Measurements from ENCODE around the gene PTPRM.
"Not testable (repeated sequence)": the region's sequence is repeated elsewhere in the genome, so short reads cannot be mapped to it uniquely, and the experiment has no call there.

The PTPRM gene

DNA sequence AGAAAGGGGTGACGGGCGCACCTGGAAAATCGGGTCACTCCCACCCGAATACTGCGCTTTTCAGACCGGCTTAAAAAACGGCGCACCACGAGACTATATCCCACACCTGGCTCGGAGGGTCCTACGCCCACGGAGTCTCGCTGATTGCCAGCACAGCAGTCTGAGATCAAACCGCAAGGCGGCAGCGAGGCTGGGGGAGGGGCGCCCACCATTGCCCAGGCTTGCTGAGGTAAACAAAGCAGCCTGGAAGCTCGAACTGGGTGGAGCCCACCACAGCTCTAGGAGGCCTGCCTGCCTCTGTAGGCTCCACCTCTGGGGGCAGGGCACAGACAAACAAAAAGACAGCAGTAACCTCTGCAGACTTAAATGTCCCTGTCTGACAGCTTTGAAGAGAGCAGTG, 399.6 kb downstream of the PTPRM start:
- intact Hi-C loops (cut with DNase I); DNase-seq: not testable (repeated sequence)

DNA sequence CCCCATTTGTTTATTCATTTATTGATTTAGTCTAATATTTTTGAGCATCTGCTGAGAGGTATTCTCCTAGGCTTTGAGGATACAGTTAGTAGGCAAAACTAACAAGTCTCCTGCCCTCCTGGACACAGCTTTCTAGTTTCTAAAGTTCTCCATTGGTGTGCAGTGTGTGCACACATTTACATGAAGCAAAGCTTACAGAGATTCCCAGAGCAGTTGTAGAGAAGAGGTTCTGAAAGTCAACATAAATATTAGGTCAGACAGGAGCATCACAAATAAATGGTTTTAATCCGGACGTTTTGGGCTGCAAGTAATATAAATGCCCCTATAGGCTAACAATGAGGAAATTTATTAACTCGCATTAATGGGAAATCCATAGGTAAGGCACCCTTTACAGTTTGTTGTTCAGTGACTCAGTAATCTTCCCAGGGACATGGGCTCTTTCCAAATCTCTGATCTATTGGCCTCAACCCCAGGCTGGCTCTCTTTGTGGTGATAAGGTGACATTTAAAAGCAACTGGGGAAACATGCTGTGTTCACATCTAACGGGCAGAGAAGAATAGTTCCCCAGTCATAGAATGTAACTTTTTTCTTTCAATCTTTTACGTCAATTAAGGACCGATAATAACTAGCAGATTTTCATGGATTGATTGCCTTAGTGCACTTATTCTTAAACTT, 407.2 kb downstream of the PTPRM start:
- intact Hi-C loops (cut with DNase I), result no loop called here
- no peak for DNase-seq

DNA sequence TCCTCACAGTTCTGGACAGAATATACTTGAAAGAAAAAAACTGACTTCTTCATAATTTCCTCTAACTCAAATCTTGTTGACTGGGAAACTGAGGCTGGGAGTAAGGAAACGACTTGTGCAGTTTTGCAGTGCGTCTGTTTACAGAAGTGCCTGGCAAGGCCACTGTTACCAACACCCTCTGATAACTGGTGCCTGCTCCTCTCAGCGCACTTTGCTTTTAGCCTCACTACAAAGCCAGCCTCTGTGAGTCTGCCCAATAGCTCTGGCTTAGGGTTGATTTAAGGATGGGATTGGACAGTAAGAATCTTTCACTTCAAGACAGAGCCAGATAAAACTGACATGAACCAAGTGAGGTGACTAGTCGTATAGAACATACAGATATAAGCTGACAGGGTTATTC, 410.8 kb downstream of the PTPRM start:
- intact Hi-C loops (cut with DNase I), result no loop called here
- no peak for DNase-seq

DNA sequence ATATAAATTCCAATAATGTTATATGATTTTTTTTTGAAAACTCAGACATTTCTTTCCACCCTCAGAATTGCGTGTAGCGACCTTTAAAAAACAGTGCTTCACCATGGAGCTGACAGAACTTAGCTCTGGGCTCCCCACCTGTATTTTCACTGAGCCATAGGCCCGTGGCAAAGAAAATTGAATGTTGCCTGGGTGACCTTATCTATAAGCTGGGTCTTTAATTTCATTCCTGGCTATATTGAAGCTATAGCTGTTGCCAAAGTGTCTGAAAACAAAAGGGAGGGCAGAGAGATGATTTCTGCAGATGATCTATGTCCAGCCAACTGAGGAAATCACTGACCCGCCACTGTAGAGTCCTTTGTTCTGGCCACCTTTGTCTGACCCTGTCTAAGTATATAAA, 411.7 kb downstream of the PTPRM start:
- intact Hi-C loops (cut with DNase I), result no loop called here
- DNase-seq, result no peak

DNA sequence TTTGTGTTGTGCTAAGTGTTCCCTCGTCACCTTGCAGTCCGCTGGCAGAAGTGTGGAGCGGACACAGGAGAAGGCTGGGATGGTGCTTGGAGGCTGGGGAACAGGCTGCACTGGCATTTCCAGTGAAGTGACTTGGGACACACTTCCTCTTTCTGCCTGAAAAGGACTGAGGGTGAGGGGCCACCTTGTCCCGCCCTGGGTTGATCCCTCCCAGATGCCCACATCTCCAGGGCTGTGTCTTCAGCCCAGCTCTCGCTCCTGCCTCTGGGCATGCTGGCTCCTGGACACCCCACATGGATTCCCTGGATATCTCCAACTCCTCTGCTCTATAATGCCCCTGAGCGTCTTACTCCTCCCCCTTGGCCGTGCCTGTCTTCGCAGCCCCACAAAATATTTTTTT, 412.6 kb downstream of the PTPRM start:
- DNase-seq, result peak in 1 of 10 donors; percentile 73
- intact Hi-C loops (cut with DNase I), result no loop called here

DNA sequence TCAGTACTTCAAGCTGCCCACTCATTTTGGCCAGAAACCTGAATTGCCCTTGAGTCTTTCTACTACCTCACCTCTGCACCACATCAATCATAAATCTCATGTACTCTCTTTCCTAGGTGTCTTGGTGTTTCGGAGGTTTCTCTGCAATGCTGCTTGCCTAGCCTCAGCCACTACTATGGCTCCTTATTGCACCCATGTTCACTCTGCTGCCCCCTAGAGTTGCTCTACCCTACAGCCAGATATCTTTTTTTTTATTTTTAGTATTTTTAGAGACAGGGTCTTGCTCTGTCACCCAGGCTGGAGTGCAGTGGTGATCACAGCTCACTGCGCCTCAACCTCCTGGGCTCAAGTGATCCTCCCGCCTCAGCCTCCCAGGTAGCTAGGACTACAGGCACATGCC, 413.0 kb downstream of the PTPRM start:
- no peak for DNase-seq
- intact Hi-C loops (cut with DNase I), result no loop called here

DNA sequence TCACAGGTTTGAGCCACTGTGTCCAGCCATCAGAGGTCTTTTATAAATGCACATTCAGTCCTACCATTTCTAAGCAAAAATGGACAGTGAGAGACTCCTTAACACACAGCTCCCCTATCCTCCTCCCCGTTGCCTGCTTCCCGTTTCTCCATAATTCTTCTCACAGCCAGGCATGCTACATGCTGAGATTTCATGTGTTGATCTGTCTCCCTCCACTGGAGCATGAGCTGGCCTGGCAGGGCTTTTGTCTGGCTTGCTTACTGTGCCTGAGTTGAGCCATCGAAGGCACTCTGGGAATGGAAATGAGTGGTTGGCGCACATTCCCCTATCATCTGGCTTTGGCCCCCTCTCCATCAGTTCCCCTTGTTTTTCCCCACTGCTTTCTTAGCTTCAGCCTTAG, 413.5 kb downstream of the PTPRM start:
- intact Hi-C loops (cut with DNase I), result no loop called here
- no peak for DNase-seq

DNA sequence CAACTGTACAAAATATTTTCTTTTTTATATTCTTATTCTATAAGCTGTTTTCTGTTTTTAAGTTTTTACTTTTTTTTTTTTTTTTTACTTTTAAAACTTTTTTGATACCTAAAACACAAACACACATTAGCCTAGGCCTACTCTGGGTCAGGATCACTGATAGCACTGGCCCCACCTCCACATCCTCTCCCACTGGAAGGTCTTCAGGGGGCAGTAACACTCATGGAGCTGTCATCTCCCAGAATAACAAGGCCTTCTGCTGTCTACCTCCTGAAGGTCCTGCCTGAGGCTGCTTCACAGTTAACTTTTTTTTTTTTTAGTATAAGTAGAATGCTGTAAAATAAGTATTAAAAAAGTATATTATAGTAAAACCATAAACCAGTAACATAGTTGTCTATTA, 415.1 kb downstream of the PTPRM start:
- intact Hi-C loops (cut with DNase I), result no loop called here

DNA sequence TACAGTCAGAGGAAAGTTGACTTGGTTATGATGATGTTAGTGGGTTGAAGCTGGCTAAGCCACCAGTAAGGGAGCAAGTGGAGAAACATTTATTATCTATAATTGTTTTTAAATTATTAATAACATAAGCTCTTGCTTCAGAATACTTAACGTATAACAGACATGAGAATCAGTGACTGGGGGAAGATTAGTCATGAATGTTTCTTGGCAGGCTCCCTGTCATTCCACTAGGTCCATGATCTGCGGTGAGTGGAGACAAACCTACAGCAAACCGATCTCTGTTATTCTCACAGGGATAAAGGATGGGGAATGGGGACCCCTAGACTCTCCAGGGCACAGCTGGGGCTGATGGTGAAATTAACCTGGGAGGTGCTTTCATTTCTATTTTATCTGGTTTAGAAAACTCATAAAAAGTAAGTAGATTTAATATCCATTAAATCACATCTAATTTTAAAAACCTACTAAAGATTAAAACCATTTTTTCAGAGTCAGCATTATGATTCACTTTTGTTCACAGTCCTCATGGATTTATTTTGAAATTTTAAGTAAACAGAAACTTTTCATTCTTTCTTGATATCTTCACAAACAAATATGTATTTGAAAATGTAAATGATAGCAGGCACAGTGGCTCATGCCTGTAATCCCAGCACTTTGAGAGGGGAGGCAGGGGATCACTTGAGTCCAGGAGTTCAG, 420.3 kb downstream of the PTPRM start:
- intact Hi-C loops (cut with DNase I), result no loop called here
- DNase-seq, result no peak

More for the DNA sequence above, 415.1 kb downstream of the PTPRM start:
- DNase-seq, result no peak

DNA sequence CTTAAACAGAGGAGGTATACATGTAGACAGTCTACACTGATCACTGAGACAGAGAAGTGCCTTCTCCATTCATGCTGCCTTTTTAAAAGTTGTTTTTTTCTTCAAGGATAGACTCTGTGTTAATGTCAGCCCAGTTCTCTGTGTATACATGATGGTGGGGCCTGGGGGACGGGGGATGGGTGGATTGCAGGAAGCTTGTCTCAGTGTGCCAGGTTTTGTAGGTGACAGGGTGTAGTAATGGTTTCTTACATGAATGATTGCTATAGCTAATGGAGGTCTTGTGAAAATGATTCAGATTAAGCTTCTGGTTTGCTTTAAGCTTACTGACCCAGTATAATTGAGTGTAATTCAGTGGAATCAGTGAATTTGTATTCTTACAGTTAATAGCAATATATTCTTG, 423.6 kb downstream of the PTPRM start:
- DNase-seq, result no peak
- intact Hi-C loops (cut with DNase I), result no loop called here

DNA sequence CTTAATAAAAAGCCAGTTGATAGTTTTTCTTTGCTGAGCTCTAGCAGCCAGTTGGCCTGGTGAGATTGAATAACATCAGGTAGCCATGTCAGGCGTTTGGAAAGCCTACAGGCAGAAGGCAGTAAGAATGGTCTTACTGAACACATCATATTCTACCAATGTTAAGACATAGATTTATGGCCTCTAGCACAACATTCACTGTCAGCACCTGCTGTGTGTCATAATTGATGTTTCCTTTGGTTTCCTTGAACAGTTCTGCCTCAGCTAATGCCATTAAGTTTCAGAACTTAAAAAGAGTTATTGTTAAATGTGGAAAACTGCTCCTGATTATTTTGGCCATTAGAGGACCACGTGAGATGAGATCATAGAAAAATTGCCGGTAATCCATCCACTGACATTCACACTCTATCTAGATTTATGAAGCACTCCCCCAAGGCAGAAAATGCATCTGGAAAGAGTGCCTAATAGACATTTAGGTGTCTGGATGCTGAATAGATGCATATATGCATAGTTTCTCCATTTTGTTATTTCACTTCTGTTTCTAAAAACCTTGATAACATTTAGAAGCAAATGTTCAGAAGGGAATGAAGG, 434.7 kb downstream of the PTPRM start:
- DNase-seq, result no peak

DNA sequence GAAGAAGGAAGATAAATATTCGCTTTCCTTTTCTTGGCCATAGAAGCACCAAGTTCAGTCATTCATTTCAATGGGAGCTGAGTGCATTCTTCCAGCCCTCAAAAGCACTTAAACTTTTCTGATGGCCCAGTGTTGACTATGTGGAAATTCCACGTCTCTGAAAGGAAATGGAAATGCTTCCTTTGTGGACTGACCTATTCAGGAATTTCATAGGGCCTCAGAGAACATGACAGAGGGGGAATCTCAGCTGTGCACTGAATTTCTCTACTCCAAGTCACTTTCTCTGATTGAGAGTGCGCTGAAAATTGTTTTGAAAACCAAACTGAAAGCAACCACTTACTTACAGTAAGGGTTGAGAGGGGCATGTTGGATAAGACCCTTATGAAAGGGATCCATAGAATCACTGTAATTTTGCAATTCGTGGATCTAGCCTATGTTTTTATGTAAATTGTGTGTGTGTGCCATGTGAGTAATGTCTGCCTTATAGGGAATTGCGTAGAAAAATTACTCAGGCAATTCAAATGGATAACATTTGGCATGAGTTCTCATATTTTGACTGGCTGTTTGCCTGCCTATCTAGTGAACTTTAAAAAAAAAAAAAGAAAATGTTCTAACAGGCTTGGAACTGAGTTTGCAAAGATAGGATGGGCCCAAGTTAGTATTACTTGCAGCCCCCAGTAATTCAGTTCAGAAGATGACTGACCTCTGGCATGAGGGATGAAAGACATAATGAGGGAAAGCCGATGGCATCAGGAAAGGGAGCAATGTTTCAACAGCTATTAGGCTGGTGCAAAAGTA, 437.0 kb downstream of the PTPRM start:
- intact Hi-C loops (cut with DNase I), result no loop called here
- DNase-seq, result no peak

More for the DNA sequence above, 434.7 kb downstream of the PTPRM start:
- intact Hi-C loops (cut with DNase I), result no loop called here

DNA sequence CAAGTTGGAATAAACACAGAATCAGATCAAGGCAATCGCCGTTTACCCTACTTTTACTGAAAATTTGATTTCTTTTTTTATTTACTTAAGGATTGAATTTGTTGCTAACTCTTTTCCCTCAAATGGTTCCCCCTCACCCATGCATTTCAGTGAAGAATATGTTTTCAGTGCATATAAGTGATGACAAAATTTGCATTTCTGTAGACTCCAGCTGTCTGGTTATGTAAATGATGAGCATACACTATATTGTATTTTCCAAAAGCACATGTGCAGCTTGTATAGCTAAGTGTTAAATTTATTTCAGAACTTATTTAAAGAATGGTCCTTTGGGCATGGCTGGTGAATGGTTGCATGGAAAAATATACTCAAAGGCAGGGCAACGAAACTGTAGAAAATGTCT, 437.7 kb downstream of the PTPRM start:
- intact Hi-C loops (cut with DNase I), result no loop called here
- no peak for DNase-seq

DNA sequence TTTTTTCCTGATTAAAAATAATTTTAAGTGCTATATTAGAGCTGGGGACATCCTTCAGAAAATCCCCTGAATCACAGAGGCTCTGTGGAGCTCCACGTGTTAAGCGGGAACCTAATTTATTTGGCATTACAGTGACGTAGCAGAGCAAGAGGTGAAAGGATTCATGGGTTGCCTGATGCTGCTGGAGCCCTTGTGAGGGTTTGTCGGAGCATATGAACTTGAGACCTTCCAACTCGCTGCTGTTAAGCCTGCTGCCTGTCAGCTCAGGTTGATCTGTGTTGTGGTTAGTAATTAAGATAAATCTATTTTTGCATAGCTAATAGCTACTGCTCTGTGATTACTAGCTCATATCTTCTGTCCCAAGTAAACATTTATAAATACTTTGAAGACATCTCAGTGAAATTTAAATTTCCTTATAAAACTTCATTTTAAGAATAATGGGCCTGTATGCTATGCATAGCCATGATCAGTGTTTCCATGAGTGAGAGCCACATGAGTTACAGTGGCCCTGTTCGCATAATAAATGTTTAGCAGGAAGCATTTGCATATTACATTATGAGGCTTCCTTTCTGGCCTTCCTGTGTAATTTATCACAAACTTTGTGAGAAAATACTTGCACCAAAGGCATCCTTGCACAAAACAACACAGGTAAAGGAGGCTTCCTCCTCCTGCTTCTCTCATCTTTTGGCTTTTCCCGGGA, 438.9 kb downstream of the PTPRM start:
- no peak for DNase-seq
- intact Hi-C loops (cut with DNase I), result no loop called here

DNA sequence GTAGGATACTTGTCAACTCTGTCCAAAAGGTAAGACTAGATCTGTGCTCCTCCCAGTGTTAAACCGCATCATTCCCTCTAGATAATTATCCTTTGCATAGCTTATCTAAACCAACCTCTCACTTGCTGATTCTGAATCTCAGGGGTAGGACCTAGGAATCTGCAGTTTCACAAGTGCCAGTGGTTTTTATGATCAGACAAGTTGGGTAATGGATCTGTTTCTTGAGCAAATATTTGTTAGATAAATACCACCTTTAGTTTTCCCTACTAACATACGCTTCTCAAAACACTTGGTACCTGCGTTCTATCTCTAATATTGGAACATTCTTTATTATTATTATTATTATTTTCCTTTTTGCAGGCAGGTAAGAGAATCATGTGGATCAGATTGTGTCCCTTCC, 439.9 kb downstream of the PTPRM start:
- no peak for DNase-seq

DNA sequence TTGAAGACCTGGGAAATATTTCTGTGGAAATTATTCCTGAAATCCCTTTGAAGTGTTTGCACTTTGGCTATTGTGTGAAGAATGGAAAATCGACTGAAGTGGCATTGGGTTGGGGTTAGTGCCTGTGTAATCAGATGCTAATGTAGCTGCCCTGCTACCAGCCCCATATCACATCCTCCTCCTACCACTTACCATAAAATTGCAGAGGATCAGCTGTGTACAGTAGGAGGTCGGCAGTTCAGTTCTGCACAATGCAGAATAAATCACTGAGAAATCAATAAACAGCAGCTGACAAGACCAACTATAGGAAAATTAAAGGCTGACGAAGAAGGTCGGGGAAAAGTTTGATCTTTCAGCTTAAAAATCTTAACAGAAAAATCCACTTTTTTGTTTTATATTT, 440.9 kb downstream of the PTPRM start:
- no peak for DNase-seq
- intact Hi-C loops (cut with DNase I), result no loop called here

More for the DNA sequence above, 439.9 kb downstream of the PTPRM start:
- intact Hi-C loops (cut with DNase I), result no loop called here

DNA sequence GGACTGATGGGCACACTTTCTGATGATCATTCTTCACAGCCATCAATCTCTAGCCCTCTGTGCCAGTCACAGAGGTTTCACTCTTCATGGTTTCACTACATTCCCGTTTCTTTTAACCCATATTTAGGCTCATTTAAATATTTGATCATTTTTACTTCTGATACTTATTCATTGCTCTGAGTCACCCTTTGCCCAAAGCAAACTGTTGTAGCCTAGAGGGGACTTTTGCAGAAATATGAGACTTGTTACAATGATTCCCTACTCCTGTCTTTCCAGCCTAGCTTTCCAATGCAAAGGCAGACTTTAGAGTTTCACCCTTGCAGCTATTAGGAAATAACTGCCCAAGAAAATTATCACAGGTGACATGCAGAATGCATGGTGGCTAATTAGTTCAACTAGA, 444.2 kb downstream of the PTPRM start:
- intact Hi-C loops (cut with DNase I), result no loop called here

DNA sequence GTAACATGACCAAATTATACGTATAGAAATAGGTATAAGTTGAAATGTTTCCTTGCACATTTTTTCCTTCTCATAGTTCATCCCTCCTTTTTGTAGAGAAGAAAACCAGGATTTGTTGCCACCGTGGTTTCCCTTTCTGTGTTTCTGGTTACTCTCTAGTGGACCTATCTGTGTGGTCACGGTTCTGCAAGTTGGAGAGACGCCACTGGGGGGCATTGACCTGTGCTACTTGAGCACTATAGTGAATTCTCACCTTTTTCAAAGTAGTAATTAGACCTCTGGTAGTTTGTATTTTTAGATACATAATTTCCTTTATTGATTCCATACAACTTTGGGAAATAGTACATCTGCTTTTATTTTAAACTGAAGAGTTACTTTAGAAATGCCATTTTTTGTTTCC, 444.8 kb downstream of the PTPRM start:
- intact Hi-C loops (cut with DNase I), result no loop called here
- no peak for DNase-seq

More for the DNA sequence above, 444.2 kb downstream of the PTPRM start:
- DNase-seq, result no peak

DNA sequence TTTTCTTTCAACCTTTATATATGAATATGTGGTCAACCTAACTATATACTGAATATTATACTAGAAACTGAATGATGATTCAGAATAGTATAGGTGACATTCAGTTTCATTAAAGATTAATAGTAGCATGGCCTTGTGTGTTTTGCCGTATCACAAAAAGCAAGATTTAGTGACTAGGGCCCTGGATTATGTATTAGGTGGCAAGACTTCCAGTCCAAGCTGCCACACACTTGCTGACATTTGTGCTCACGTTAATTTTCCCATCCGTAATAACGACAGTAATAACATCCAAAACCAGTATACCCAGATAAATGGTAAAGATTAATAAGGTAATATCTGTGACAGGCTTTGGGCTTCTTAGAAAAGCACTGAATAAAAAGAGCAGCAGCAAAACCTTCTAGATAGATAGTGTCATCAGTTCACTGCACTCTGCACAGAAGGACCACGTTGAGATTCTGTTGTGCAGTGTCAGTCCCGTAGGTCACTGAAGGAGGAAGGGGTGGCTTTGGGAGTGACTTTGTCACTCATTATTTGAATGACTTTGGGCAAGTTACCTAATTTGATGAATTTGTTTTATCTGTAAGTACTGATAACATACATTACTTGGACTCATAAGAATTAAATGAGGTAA, 451.7 kb downstream of the PTPRM start:
- intact Hi-C loops (cut with DNase I), result no loop called here
- no peak for DNase-seq

DNA sequence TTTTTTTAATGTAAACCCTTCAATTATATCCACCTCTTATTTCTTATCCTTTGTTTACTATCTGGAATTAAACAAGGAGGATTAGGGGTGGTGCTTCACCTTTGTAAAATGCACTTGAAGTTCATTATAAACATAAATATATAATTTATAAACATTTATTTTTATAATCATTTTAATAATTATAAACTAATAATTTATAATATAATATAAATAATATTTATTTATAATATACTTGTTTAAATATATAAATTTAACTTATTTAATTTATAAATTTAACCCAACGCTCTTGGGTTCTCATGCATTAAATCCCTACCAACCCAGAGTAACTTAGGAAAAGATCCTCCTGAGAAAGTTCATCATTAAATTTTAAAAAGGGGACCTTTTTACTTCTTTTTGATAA, 452.5 kb downstream of the PTPRM start:
- no peak for DNase-seq
- intact Hi-C loops (cut with DNase I), result no loop called here
